ENCODE data around the gene LIME1. TPM values are rescaled to one million over a fixed set of nuclear protein-coding genes. Genes with fewer than 3 reads are reported as not detected.

The LIME1 gene
- total and polyA plus RNA-seq, 2 donors (not counting 1 experiment from before 2014, with no cell fraction given): 0.68 to 3.5 TPM

GRCh38 chr20:63781181-63781580 is 44.7 kb downstream of the LIME1 start:
- no peak overlapping the region for H3K4me3 ChIP-seq (replicated peaks in 1 of 4; ENCODE audit: control extremely low read depth in 1 of 4, insufficient read depth in 1 of 4, low read depth in 3 of 4, low read length in 4 of 4)
- H3K79me2 ChIP-seq (ENCODE audit: control insufficient read depth, insufficient read depth, low read length): no peaks in the 10 kb centered on the region
- no peaks in the 10 kb centered on the region for H3K36me3 ChIP-seq (ENCODE audit: control insufficient read depth, insufficient read depth, low read length)
- H3K27ac ChIP-seq (ENCODE audit: insufficient read depth, low read length): no peak overlapping the region
- no peak overlapping the region for H2AFZ ChIP-seq (ENCODE audit: low read length)
- no peak for DNase-seq (ENCODE audit: low read depth in 2 of 2)
- H3K4me1 ChIP-seq (ENCODE audit: control insufficient read depth, extremely low read depth, insufficient read depth, low read length): no peaks in the 10 kb centered on the region
- no peaks in the 10 kb centered on the region for H3K9me3 ChIP-seq (ENCODE audit: control insufficient read depth, insufficient read depth, low read depth, low read length)
- no peak for TF ChIP-seq EZH2 (IDR thresholded peaks at IDR 0.05; ENCODE audit: low read length, missing control alignments)
- no peaks in the 10 kb centered on the region for H3K27me3 ChIP-seq (ENCODE audit: control insufficient read depth, insufficient read depth, low read length)
- no peaks in the 10 kb centered on the region for H4K20me1 ChIP-seq (ENCODE audit: control insufficient read depth, extremely low read depth, insufficient read depth, low read length)
- no peak overlapping the region for H3K4me2 ChIP-seq (ENCODE audit: extremely low read depth, insufficient read depth, low read length)
- no peak overlapping the region for H3K9ac ChIP-seq (ENCODE audit: insufficient read depth, low read length)

- TF ChIP-seq CTCF (conservative IDR thresholded peaks at IDR 0.05 in 1 of 2, IDR thresholded peaks at IDR 0.05 in 1 of 2; ENCODE audit: low read depth in 1 of 2, low read length in 2 of 2): no peak
- TF ChIP-seq EZH2 (IDR thresholded peaks at IDR 0.05; ENCODE audit: low read length, missing control alignments): no peak
- no peak overlapping the region for H3K4me3 ChIP-seq (replicated peaks in 1 of 4; ENCODE audit: control extremely low read depth in 1 of 4, insufficient read depth in 1 of 4, low read depth in 3 of 4, low read length in 4 of 4)
Observed at GRCh38 chr20:63782051-63782471, 45.6 kb downstream of the LIME1 start.

GRCh38 chr20:63782521-63782971 is 46.1 kb downstream of the LIME1 start:
- H3K36me3 ChIP-seq (ENCODE audit: control insufficient read depth, insufficient read depth, low read length): no peaks in the 10 kb centered on the region
- no peak for TF ChIP-seq EZH2 (IDR thresholded peaks at IDR 0.05; ENCODE audit: low read length, missing control alignments)
- TF ChIP-seq CTCF (conservative IDR thresholded peaks at IDR 0.05 in 1 of 2, IDR thresholded peaks at IDR 0.05 in 1 of 2; ENCODE audit: low read depth in 1 of 2, low read length in 2 of 2): no peak
- H3K4me3 ChIP-seq (replicated peaks in 1 of 4; ENCODE audit: control extremely low read depth in 1 of 4, insufficient read depth in 1 of 4, low read depth in 3 of 4, low read length in 4 of 4): no peak overlapping the region
- H2AFZ ChIP-seq (ENCODE audit: low read length): no peak overlapping the region
- no peak for DNase-seq (ENCODE audit: low read depth in 2 of 2)
- no peaks in the 10 kb centered on the region for H3K9me3 ChIP-seq (ENCODE audit: control insufficient read depth, insufficient read depth, low read depth, low read length)
- H3K79me2 ChIP-seq (ENCODE audit: control insufficient read depth, insufficient read depth, low read length): no peaks in the 10 kb centered on the region
- no peaks in the 10 kb centered on the region for H4K20me1 ChIP-seq (ENCODE audit: control insufficient read depth, extremely low read depth, insufficient read depth, low read length)
- no peaks in the 10 kb centered on the region for H3K27me3 ChIP-seq (ENCODE audit: control insufficient read depth, insufficient read depth, low read length)
- H3K27ac ChIP-seq (ENCODE audit: insufficient read depth, low read length): no peak overlapping the region
- H3K9ac ChIP-seq (ENCODE audit: insufficient read depth, low read length): no peak overlapping the region
- H3K4me2 ChIP-seq (ENCODE audit: extremely low read depth, insufficient read depth, low read length): no peak overlapping the region
- no peaks in the 10 kb centered on the region for H3K4me1 ChIP-seq (ENCODE audit: control insufficient read depth, extremely low read depth, insufficient read depth, low read length)

More at GRCh38 chr20:63782051-63782471, 45.6 kb downstream of the LIME1 start:
- no peaks in the 10 kb centered on the region for H4K20me1 ChIP-seq (ENCODE audit: control insufficient read depth, extremely low read depth, insufficient read depth, low read length)
- H3K27ac ChIP-seq (ENCODE audit: insufficient read depth, low read length): no peak overlapping the region
- H3K27me3 ChIP-seq (ENCODE audit: control insufficient read depth, insufficient read depth, low read length): no peaks in the 10 kb centered on the region
- H3K9me3 ChIP-seq (ENCODE audit: control insufficient read depth, insufficient read depth, low read depth, low read length): no peaks in the 10 kb centered on the region
- H3K36me3 ChIP-seq (ENCODE audit: control insufficient read depth, insufficient read depth, low read length): no peaks in the 10 kb centered on the region
- no peaks in the 10 kb centered on the region for H3K4me1 ChIP-seq (ENCODE audit: control insufficient read depth, extremely low read depth, insufficient read depth, low read length)
- no peaks in the 10 kb centered on the region for H3K79me2 ChIP-seq (ENCODE audit: control insufficient read depth, insufficient read depth, low read length)
- no peak for DNase-seq (ENCODE audit: low read depth in 2 of 2)
- H3K9ac ChIP-seq (ENCODE audit: insufficient read depth, low read length): no peak overlapping the region
- no peak overlapping the region for H2AFZ ChIP-seq (ENCODE audit: low read length)
- no peak overlapping the region for H3K4me2 ChIP-seq (ENCODE audit: extremely low read depth, insufficient read depth, low read length)

Measured in fibroblast of lung (primary cell).